Mucosa of stomach (tissue), 1 donor: Measurements from ENCODE around the gene ATP5MC3.
"Not testable (repeated sequence)": the region's sequence is repeated elsewhere in the genome, so short reads cannot be mapped to it uniquely, and the experiment has no call there.

ENCODE experiments used
- H3K27me3 ChIP-seq: one replicate; pipeline ENCODE4 v1.7.0; 2013; ENCODE audit warnings: mild to moderate bottlenecking, low read length; ENCODE audit not compliant: control insufficient read depth, insufficient read depth
- H3K36me3 ChIP-seq: one replicate; pipeline ENCODE4 v1.7.0; 2013; ENCODE audit warnings: low read length; ENCODE audit not compliant: control insufficient read depth, insufficient read depth
- H3K4me1 ChIP-seq: one replicate; pipeline ENCODE4 v1.7.0; 2013; ENCODE audit warnings: mild to moderate bottlenecking, low read length; ENCODE audit not compliant: control insufficient read depth, insufficient read depth
- H3K4me3 ChIP-seq: one replicate; pipeline ENCODE4 v1.7.0; 2013; ENCODE audit warnings: low read length
- H3K9ac ChIP-seq: one replicate; pipeline ENCODE4 v1.7.0; 2013; ENCODE audit warnings: mild to moderate bottlenecking, low read length, moderate library complexity
- H3K9me3 ChIP-seq: one replicate; pipeline ENCODE4 v1.7.0; 2013; ENCODE audit warnings: mild to moderate bottlenecking, low read length, moderate library complexity; ENCODE audit not compliant: control insufficient read depth
- donor health status: Pancreatic carcinoma.

Gene ATP5MC3

GRCh38 chr2:175181104-175181876 lies at the start of gene ATP5MC3:
ATP5MC3 (minus strand) TSS chr2:175181710; CDS start chr2:175181393, 317 bp downstream.
- Histone ChIP-seq H3K4me1 (peaks cover 5% of the 10 kb centered on the region), H3K36me3 (no peaks in the 10 kb centered on the region), H3K9me3 (no peaks in the 10 kb centered on the region), H3K9ac (peak within 1 kb of the TSS; percentile 98), H3K27me3 (no peaks in the 10 kb centered on the region), H3K4me3 (peak within 1 kb of the TSS; percentile 93)

GRCh38 chr2:175228601-175229000 lies 47.1 kb upstream of the ATP5MC3 start:
- not testable (repeated sequence) for H3K9me3 ChIP-seq, H3K9ac ChIP-seq, H3K36me3 ChIP-seq, H3K4me3 ChIP-seq, H3K4me1 ChIP-seq, H3K27me3 ChIP-seq

- Histone ChIP-seq H3K9me3 (no peaks in the 10 kb centered on the region), H3K27me3 (no peaks in the 10 kb centered on the region), H3K4me1 (no peaks in the 10 kb centered on the region), H3K4me3 (no peak overlapping the region), H3K9ac (no peak overlapping the region), H3K36me3 (no peaks in the 10 kb centered on the region)
Observed at GRCh38 chr2:175228179-175228578, 46.7 kb upstream of the ATP5MC3 start.

GRCh38 chr2:175227393-175227792 lies 45.9 kb upstream of the ATP5MC3 start:
- Histone ChIP-seq H3K9me3 (no peaks in the 10 kb centered on the region), H3K4me3 (no peak overlapping the region), H3K4me1 (no peaks in the 10 kb centered on the region), H3K36me3 (no peaks in the 10 kb centered on the region), H3K9ac (no peak overlapping the region), H3K27me3 (no peaks in the 10 kb centered on the region)

DNA sequence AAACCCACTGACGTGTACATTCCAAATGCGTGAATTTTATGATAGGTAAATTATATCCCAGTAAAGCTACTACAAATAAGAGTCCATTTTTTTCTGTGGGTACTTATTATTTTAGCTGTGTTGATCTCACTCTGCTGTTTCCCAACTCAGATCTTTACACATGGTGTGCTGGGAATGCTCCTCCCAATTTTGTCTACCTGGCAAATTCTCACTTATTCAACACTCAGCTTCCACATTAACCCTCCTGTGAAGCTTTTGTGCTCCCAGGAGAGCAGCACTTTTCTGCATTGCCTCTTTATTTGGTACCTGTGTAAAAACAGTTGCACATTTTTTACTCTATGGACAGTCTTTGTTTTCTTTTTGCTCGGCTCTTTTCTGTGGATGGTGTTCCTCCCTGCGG lies 38.6 kb upstream of the ATP5MC3 start:
- Histone ChIP-seq H3K27me3 (no peaks in the 10 kb centered on the region), H3K36me3 (no peaks in the 10 kb centered on the region), H3K4me1 (no peaks in the 10 kb centered on the region), H3K9me3 (no peaks in the 10 kb centered on the region), H3K9ac (no peak overlapping the region), H3K4me3 (no peak overlapping the region)

DNA sequence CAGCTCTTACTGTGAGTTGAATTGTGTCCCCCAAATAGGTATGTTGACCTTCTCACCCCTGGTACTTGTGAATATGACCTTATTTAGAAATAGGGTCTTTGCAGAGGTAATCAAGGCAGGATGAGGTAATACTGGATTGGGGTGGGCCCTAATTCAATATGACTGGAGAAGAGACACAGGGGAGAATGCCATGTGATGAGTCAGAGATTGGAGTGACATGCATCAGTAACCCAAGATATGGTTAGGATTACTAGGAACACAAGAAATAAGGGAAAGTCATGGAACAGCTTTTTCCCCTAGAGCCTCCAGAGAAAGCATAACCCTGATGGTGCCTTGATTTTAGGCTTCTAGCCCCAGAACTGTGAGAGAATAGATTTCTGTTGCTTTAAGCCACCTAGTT lies 37.0 kb upstream of the ATP5MC3 start:
- no peaks in the 10 kb centered on the region for H3K9me3 ChIP-seq
- no peaks in the 10 kb centered on the region for H3K27me3 ChIP-seq
- H3K4me1 ChIP-seq = no peaks in the 10 kb centered on the region
- H3K9ac ChIP-seq = no peak overlapping the region
- H3K4me3 ChIP-seq = no peak overlapping the region
- no peaks in the 10 kb centered on the region for H3K36me3 ChIP-seq

DNA sequence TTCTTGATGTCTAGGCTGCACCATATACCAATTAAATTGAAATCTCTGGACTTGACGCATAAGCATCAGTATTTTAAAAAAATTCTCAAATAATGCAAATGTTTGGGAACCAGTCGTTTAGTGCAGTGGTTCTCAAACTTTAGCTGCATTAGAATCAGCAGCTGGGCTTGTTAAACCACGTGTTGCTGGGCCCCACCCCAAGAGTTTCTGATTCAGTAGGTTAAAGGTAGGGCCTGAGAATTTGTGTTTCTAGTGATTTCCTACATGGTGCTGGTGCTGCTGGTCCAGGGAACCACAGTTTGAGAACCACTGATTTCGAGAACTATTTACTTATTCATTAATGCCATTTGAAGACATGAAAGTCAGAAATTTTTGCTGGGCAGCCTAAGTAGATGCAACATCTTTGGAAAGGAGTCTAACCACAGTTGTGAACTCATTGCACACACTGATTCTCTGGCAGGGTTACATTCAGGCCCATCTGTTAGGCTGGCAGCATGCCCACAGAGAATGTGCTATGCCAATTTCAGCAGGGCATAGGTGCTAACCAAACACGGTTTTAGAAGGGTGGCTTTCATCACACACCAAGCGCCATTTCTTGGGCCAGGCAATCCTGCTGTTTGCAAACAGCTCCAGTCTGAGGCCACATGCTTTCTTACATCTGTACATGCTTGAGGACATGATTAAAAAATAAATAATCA lies 26.4 kb upstream of the ATP5MC3 start:
- no peaks in the 10 kb centered on the region for H3K27me3 ChIP-seq
- no peaks in the 10 kb centered on the region for H3K9me3 ChIP-seq
- H3K4me1 ChIP-seq = no peaks in the 10 kb centered on the region

GRCh38 chr2:175206866-175207265 lies 25.4 kb upstream of the ATP5MC3 start:
- Histone ChIP-seq H3K9me3 (no peaks in the 10 kb centered on the region), H3K4me3 (no peak overlapping the region), H3K4me1 (no peaks in the 10 kb centered on the region)

More for the DNA sequence above, 26.4 kb upstream of the ATP5MC3 start:
- Histone ChIP-seq H3K9ac (no peak overlapping the region), H3K4me3 (no peak overlapping the region), H3K36me3 (no peaks in the 10 kb centered on the region)

DNA sequence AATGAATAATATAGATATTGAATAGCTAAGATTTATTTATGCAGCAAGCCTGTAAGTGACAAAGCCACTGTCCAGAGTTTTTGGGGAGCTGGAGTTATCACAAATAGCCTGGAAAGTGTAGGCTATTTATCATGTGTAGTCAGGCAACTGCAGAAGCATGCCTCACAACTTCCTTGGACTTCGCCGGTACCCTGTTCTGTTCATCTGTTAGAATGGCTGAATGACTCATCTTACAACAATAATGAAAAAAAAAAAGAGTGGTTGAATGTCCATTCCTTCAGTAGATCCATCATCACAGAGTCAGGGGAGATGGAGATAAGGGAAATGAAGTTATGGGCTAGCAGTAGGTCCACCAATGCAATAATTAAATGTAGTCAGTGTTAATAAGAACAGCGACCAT lies 24.0 kb upstream of the ATP5MC3 start:
- Histone ChIP-seq H3K36me3 (no peaks in the 10 kb centered on the region), H3K9ac (no peak overlapping the region), H3K27me3 (peaks cover 3% of the 10 kb centered on the region), H3K9me3 (no peaks in the 10 kb centered on the region), H3K4me3 (no peak overlapping the region), H3K4me1 (no peaks in the 10 kb centered on the region)

More at GRCh38 chr2:175206866-175207265, 25.4 kb upstream of the ATP5MC3 start:
- Histone ChIP-seq H3K9ac (no peak overlapping the region), H3K36me3 (no peaks in the 10 kb centered on the region), H3K27me3 (peaks cover 3% of the 10 kb centered on the region)

GRCh38 chr2:175203621-175204496 lies 22.3 kb upstream of the ATP5MC3 start:
- H3K4me1 ChIP-seq = no peaks in the 10 kb centered on the region
- H3K9me3 ChIP-seq = no peaks in the 10 kb centered on the region
- no peak overlapping the region for H3K4me3 ChIP-seq
- H3K27me3 ChIP-seq = peaks cover 3% of the 10 kb centered on the region
- H3K36me3 ChIP-seq = no peaks in the 10 kb centered on the region
- no peak overlapping the region for H3K9ac ChIP-seq

- H3K9me3 ChIP-seq = no peaks in the 10 kb centered on the region
- no peak overlapping the region for H3K4me3 ChIP-seq
- H3K27me3 ChIP-seq = no peaks in the 10 kb centered on the region
- H3K4me1 ChIP-seq = no peaks in the 10 kb centered on the region
- H3K9ac ChIP-seq = no peak overlapping the region
- no peaks in the 10 kb centered on the region for H3K36me3 ChIP-seq
Observed at GRCh38 chr2:175195012-175195411, 13.5 kb upstream of the ATP5MC3 start.

DNA sequence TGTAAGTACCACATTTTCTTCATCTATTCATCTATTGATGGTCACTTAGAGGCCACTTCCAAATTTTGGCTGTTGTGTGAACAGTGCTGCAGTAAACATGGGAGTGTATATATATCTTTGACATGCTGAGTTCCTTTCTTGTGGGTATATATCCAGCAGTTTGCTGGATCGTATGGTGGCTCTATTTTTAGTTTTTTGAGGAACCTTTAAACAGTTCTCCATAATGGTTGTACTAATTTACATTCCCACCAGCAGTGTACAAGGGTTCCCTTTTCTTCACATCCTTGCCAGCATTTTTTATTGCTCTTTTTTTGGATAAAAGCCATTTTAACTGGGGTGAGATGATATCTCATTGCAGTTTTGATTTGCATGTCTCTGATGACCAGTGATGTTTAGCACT lies 7.3 kb upstream of the ATP5MC3 start:
- H3K9ac ChIP-seq = no peak overlapping the region
- H3K27me3 ChIP-seq = no peaks in the 10 kb centered on the region
- no peaks in the 10 kb centered on the region for H3K4me1 ChIP-seq
- no peaks in the 10 kb centered on the region for H3K9me3 ChIP-seq
- no peak overlapping the region for H3K4me3 ChIP-seq
- H3K36me3 ChIP-seq = no peaks in the 10 kb centered on the region
